AG10803 (cell line): ENCODE data around the gene FAM184A.

Experiments used
- DNase-seq: peaks from one replicate; pipeline ENCODE4 v3.0.0; 2010; ENCODE audit warnings: low read depth
- H3K4me3 ChIP-seq: 2 replicates; pipeline ENCODE4 v1.5.1; 2011; ENCODE audit warnings: mild to moderate bottlenecking, low read length, control low read depth
- CTCF ChIP-seq: conservative IDR thresholded peaks from 2 replicates; pipeline ENCODE4 v1.5.1; 2011; ENCODE audit warnings: mild to moderate bottlenecking, low read length, control low read depth, inconsistent platforms

Gene FAM184A

GRCh38 chr6:118993358-118993757 is 85.1 kb downstream of the FAM184A start:
- H3K4me3 ChIP-seq = no peak overlapping the region
- no peak for TF ChIP-seq CTCF
- no peak for DNase-seq

DNA sequence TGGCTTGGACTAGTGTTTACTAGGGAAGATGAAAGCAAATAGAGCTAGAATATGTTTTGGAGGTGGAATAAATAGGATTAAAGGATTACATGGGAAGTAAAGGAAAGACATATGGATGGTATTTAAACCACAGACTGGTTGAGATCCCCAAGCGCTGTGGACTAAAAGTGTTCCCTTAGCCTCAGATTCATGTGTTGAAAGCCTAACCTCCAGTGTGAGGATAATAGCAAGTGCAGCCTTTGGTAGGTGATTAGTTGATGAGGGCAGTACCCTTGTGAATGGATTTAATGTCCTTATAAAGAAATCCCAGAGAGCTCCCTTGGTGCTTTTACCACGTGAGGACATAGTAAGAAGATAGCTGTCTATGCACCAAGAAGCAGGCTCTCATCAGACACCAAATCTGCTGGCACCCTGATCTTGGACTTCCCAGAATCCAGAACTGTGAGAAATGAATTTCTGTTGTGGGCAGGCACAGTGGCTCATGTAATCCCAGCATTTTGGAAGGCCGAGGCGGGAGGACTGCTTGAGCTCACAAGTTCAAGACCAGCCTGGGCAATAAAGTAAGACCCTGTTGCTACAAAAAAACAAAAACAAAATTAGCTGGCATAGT is 86.2 kb downstream of the FAM184A start:
- TF ChIP-seq CTCF = no peak
- no peak overlapping the region for H3K4me3 ChIP-seq
- DNase-seq = no peak

DNA sequence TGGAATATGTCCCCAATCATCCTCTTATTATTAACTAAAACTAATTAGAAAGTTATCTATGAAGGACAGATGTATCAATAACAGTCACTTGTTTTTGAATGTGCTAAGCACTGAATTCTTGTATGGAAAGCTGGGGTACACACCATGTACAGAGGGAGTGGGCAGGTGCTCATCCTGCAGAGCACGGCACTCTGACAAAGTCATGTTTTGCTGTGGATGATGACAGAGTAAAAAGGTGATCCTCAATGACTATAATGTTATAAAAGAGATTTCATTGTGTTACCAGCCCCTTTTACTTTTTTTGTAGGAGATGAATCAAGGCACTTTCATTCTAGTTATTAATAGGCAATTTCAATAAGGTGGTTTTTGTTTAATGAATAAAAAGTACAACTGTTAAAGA is 92.2 kb downstream of the FAM184A start:
- no peak for TF ChIP-seq CTCF
- no peak for DNase-seq
- H3K4me3 ChIP-seq = no peak overlapping the region

DNA sequence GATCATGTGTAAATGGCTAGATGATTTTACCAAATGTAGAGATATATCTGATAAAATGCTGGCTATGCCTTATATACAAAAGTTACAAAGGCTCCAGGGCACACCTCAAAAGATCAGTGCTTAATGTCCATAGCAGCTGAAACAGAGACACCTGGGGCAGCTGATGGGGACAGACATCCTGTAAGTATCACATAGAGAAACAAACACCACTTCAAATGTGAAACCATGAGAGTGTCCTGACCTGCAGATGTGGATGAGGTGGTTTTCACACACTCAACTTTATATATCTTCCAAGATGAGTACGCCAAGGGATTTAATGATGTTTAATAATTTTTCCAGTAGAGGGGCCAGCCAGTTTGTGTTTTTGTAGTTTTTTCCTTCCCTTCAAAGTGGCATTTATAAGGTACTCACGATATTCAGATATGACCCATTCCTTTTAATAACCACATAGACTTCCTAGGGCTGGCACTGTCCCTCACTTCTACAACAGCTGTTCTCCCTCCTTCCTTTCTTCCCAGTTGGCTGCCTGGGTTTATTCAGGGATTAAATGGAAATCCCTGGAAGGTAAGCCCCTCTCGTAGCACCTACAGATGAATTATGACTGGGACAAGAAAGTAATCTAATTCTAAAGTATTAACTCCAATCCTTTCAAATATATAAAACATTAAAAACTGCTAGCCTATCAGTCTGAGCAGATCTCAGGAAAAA is 93.2 kb downstream of the FAM184A start:
- TF ChIP-seq CTCF = no peak
- DNase-seq = no peak
- H3K4me3 ChIP-seq = no peak overlapping the region

- TF ChIP-seq CTCF = no peak
- DNase-seq = no peak
- no peak overlapping the region for H3K4me3 ChIP-seq
Observed at GRCh38 chr6:118984342-118984741, 94.1 kb downstream of the FAM184A start.

DNA sequence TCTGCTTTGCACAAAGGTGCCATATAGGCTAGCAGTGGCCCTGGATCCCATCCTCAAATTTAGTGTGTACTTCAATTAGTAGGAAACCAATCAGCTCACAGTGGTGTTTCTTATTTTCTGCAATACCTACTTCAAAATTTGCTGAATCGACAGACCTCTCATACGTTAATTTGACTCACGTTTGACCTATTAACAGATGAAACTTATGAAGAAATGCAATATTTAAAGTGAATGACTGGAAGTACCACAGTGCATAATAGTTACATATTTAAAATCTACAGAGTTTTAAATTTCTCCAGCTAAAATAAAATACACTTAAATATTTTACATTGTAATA is 95.9 kb downstream of the FAM184A start:
- DNase-seq = no peak
- TF ChIP-seq CTCF = no peak
- H3K4me3 ChIP-seq = no peak overlapping the region

DNA sequence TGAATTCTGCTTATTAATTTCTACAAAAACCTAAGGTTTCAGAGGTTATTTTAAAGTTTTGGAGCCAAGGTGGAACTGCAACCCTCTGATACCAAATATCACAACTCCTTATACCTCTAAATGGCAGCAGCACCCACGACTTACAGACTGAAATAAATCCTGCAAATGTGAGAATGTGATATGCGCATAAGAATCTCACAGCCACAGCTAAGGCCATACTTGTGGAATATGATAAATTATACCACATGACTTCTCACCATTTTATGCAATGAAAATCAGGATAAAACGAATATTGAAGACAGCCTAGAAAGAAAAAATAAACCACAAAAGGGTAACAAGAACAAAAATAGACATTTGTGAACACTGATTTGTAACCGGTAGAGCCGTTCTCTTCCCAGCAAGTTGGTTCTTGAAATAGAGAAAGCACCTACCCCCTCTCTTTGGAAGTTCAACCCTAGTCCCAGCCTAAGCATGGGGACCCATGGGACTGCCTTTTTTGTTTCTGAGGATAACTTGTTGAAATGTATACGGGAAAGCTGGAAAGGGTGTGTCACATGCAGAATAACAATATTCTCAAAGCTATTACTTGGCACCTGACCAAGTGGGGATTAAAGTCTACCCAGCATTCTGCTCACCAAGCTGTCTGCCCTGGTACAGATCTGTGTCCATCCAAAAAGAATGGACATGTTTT is 96.4 kb downstream of the FAM184A start:
- DNase-seq = no peak
- TF ChIP-seq CTCF = no peak
- no peak overlapping the region for H3K4me3 ChIP-seq
